K562 (cell line): ENCODE measurements around the gene FGFR1OP2. TPM values are rescaled to one million over a fixed set of nuclear protein-coding genes. Genes with fewer than 3 reads are reported as not detected.
A peak's percentile ranks its signal among the peaks of the same experiment; 100 is the strongest.

Experiments
- ATAC-seq: fragments of 200-7000 bp; cut with Tn5 transposase; 3 replicates; pipeline ENCODE4 v1.9.1; 2020; ENCODE audit warnings: moderate library complexity
- BruUV-seq: library from RNA; stranded (reverse); fragments of 400-500 nt; replicated peaks from 2 replicates; lab custom pipeline; 2021; lab: Mats Ljungman, UMichigan
- CTCF ChIA-PET: fragments of 300-600 bp; formaldehyde crosslinking; extraction: SDS; loops from one replicate; lab custom pipeline; 2021; ENCODE audit warnings: low intra/inter-chr PET ratio; lab: Yijun Ruan, JAX
- POLR2A ChIA-PET: fragments of 300-600, 350-650 bp; sonication (Branson Sonifier 250); formaldehyde crosslinking; extraction: SDS; loops from one replicate; lab custom pipeline; 2021; ENCODE audit warnings: antibody characterized with exemption, inconsistent platforms; lab: Yijun Ruan, JAX
- DNase-seq, 4 experiments: peaks; one replicate each; pipeline versions ENCODE4 v3.0.0 to v3.0.0-alpha.2; 2011 to 2018; ENCODE audit warnings: low spot score in 3 of 4, mixed read lengths in 3 of 4; ENCODE audit errors: extremely low read depth in 1 of 4
- FAIRE-seq: peaks from 2 replicates; lab custom pipeline; 2011; peaks lifted over from hg19 to GRCh38; lab: Jason Lieb, UNC
- H2AFZ ChIP-seq: 2 replicates; pipeline ENCODE4 v1.6.0; 2011; ENCODE audit warnings: low read depth, low read length, control low read depth, inconsistent platforms
- H3K27ac ChIP-seq: fragments of 200-600 bp; 3 replicates; pipeline ENCODE4 v1.8.0; 2011; ENCODE audit warnings: low read depth, mild to moderate bottlenecking, control low read depth, inconsistent platforms, low read length, moderate library complexity, mixed read lengths; ENCODE audit errors: extremely low read depth
- H3K27me3 ChIP-seq, 2 experiments: fragments of 300-600 bp in 1 of 2; 2 replicates in 1 of 2; 3 replicates in 1 of 2; pipeline versions ENCODE4 v1.6.0 to v1.8.0; 2011; ENCODE audit warnings: inconsistent platforms in 2 of 2, low read length in 2 of 2, mild to moderate bottlenecking in 1 of 2, mixed read lengths in 1 of 2, moderate library complexity in 1 of 2; ENCODE audit not compliant: control insufficient read depth in 2 of 2, insufficient read depth in 2 of 2
- H3K36me3 ChIP-seq: fragments of 300-600 bp; 3 replicates; pipeline ENCODE4 v1.8.0; 2011; ENCODE audit warnings: mild to moderate bottlenecking, low read length, inconsistent platforms; ENCODE audit not compliant: control insufficient read depth, insufficient read depth
- H3K4me1 ChIP-seq, 2 experiments: fragments of 200-600 bp in 1 of 2; replicated peaks in 1 of 2; 2 replicates in 1 of 2; 3 replicates in 1 of 2; pipeline versions ENCODE4 v1.5.1 to v1.8.0; 2011; ENCODE audit warnings: inconsistent platforms in 2 of 2, low read length in 2 of 2, mild to moderate bottlenecking in 1 of 2, mixed read lengths in 1 of 2, moderate library complexity in 1 of 2; ENCODE audit not compliant: control insufficient read depth in 2 of 2, insufficient read depth in 2 of 2
- H3K4me2 ChIP-seq: 2 replicates; pipeline ENCODE4 v1.6.1; 2011; ENCODE audit warnings: low read length, control low read depth, inconsistent platforms, mixed read lengths; ENCODE audit not compliant: insufficient read depth
- H3K4me3 ChIP-seq: fragments of 200-600 bp; sonication (generic), shearing (Covaris generic); 2 replicates; pipeline ENCODE4 v1.5.1; 2016; ENCODE audit warnings: control low read depth, inconsistent platforms
- H3K79me2 ChIP-seq: fragments of 200-600 bp; 3 replicates; pipeline ENCODE4 v1.8.0; 2011; ENCODE audit warnings: low read length, inconsistent platforms; ENCODE audit not compliant: control insufficient read depth, insufficient read depth
- H3K9ac ChIP-seq, 2 experiments: 2 replicates each; pipeline versions ENCODE4 v1.6.0 to v1.6.1; 2011; ENCODE audit warnings: low read depth in 2 of 2, low read length in 2 of 2, control low read depth in 1 of 2, inconsistent platforms in 1 of 2, mild to moderate bottlenecking in 1 of 2, mixed read lengths in 1 of 2; ENCODE audit not compliant: insufficient read depth in 1 of 2
- H3K9me1 ChIP-seq: one replicate; pipeline ENCODE4 v1.6.0; 2011; ENCODE audit warnings: inconsistent platforms, mild to moderate bottlenecking, low read length, moderate library complexity; ENCODE audit not compliant: control insufficient read depth, insufficient read depth
- H3K9me3 ChIP-seq: replicated peaks from 2 replicates; pipeline ENCODE4 v1.5.1; 2011; ENCODE audit warnings: low read depth, low read length, inconsistent platforms; ENCODE audit not compliant: control insufficient read depth, insufficient read depth
- H4K20me1 ChIP-seq: replicated peaks from 2 replicates; pipeline ENCODE4 v1.6.1; 2011; ENCODE audit warnings: low read length, inconsistent platforms, mixed read lengths; ENCODE audit not compliant: control insufficient read depth, insufficient read depth
- ARID3B ChIP-seq: fragments of 250-450 bp; sonication (Bioruptor Pico); IDR thresholded peaks from 2 replicates; pipeline ENCODE4 v1.4.0; 2020; ENCODE audit warnings: borderline replicate concordance
- CREB3L1 ChIP-seq: fragments of 450-650 bp; IDR thresholded peaks from 2 replicates; pipeline ENCODE4 v1.6.1; 2014; ENCODE audit warnings: low read depth, mild to moderate bottlenecking, moderate library complexity, borderline replicate concordance
- E2F3 ChIP-seq: fragments of 250-450 bp; sonication (Bioruptor Pico); IDR thresholded peaks from 2 replicates; pipeline ENCODE4 v1.4.0; 2020; ENCODE audit warnings: mild to moderate bottlenecking
- ETV1 ChIP-seq: fragments of 450-650 bp; conservative IDR thresholded peaks from 2 replicates; pipeline ENCODE4 v1.6.1; 2016; ENCODE audit warnings: missing genetic modification characterization, control low read depth, low read depth, missing compliant biosample characterization
- FOS ChIP-seq: IDR thresholded peaks from 3 replicates; pipeline ENCODE4 v1.6.1; 2011; ENCODE audit not compliant: insufficient read length; ENCODE audit errors: extremely low read depth
- FOXA3 ChIP-seq, 2 experiments: fragments of 450-650 bp in 1 of 2; sonication (generic) in 1 of 2; formaldehyde crosslinking; IDR thresholded peaks in 1 of 2; conservative IDR thresholded peaks in 1 of 2; 2 replicates each; pipeline versions ENCODE4 v1.4.0 to v1.8.0; 2020 to 2022; ENCODE audit warnings: mild to moderate bottlenecking in 2 of 2, missing genetic modification reagents in 1 of 2
- HBP1 ChIP-seq: fragments of 450-650 bp; formaldehyde crosslinking; IDR thresholded peaks from 2 replicates; pipeline ENCODE4 v1.4.0; 2022; ENCODE audit warnings: missing genetic modification characterization
- HIVEP1 ChIP-seq: fragments of 250-450 bp; sonication (Bioruptor Pico); IDR thresholded peaks from 2 replicates; pipeline ENCODE4 v1.4.0; 2020; ENCODE audit warnings: mild to moderate bottlenecking
- MTA1 ChIP-seq: fragments of 450-650 bp; IDR thresholded peaks from 2 replicates; pipeline ENCODE4 v1.6.1; 2017; ENCODE audit warnings: borderline replicate concordance
- NFYB ChIP-seq: IDR thresholded peaks from 2 replicates; pipeline ENCODE4 v1.6.1; 2011; ENCODE audit warnings: mild to moderate bottlenecking, moderate library complexity; ENCODE audit not compliant: insufficient read length; ENCODE audit errors: extremely low read depth
- SMAD1 ChIP-seq: fragments of 150-350 bp; IDR thresholded peaks from 2 replicates; pipeline ENCODE4 v1.6.1; 2014; ENCODE audit warnings: low read length, low read depth; ENCODE audit not compliant: partially characterized antibody
- SRSF1 ChIP-seq: fragments of 200-400 bp; formaldehyde crosslinking; IDR thresholded peaks from 2 replicates; pipeline ENCODE4 v1.6.1; 2017; ENCODE audit warnings: mild to moderate bottlenecking, low read depth, low read length, moderate library complexity
- ZC3H8 ChIP-seq: fragments of 450-650 bp; IDR thresholded peaks from 2 replicates; pipeline ENCODE4 v1.6.1; 2017
- ZSCAN32 ChIP-seq: fragments of 450-650 bp; formaldehyde crosslinking; IDR thresholded peaks from 2 replicates; pipeline ENCODE4 v1.4.0; 2020; ENCODE audit warnings: mild to moderate bottlenecking, moderate library complexity
- WGBS: fragments of 100-300 bp; shearing (Covaris generic); methylation state at CpG from one replicate; pipeline ENCODE4 v1.1.6; 2016; ENCODE audit warnings: low coverage, mixed read lengths; ENCODE audit not compliant: insufficient coverage; ENCODE audit errors: missing lambda C conversion rate; 5-methylcytosine and 5-hydroxymethylcytosine counted together
- in situ Hi-C: fragments of 300-500 bp; cut with MboI; formaldehyde crosslinking; loops from 4 replicates; pipeline ENCODE4 v1.15.0; 2018; ENCODE audit warnings: inconsistent platforms, mixed read lengths
- intact Hi-C: fragments of 100-400 bp; cut with micrococcal nuclease; formaldehyde crosslinking; loops from 2 replicates; pipeline ENCODE4 v1.14.2; 2022
- polyA plus RNA-seq, 8 experiments: library from polyadenylated mRNA; depleted of rRNA in 4 of 8; stranded (reverse) in 5 of 8; unstranded in 3 of 8; fragments of >200 nt; fragmentation: Nextera tagmentation in 2 of 8; fragmentation: Illumina TruSeq in 1 of 8; extraction: Ambion mirVana in 2 of 8; extraction: Trizol in 1 of 8; gene quantifications; 2 replicates each; pipeline versions ENCODE4 v1.2.1 to v1.2.3, GENCODE V29; 2011 to 2014; ENCODE audit warnings: inconsistent platforms in 1 of 8, missing spikeins in 1 of 8
- total RNA-seq, 7 experiments: library from RNA; depleted of rRNA in 6 of 7; stranded (reverse); fragments of >200 nt in 6 of 7; fragmentation: Illumina TruSeq in 2 of 7; extraction: Trizol in 2 of 7; gene quantifications; 2 replicates each; pipeline versions ENCODE4 v1.2.1 to v1.2.3, GENCODE V29; 2011 to 2021; ENCODE audit warnings: low replicate concordance in 1 of 7

The FGFR1OP2 gene
- total and polyA plus RNA-seq, 9 of the 15 experiments (the other 6 are each of a cell fraction or from before 2014, with no cell fraction given): 31.6 to 49.0 (median 37.1) TPM

- TF ChIP-seq SMAD1: peak; percentile 56
- TF ChIP-seq ETV1: peak; percentile 77
- TF ChIP-seq ZC3H8: no peak
- TF ChIP-seq HIVEP1 (CRISPR knock-in tag): no peak
- TF ChIP-seq HBP1 (CRISPR knock-in tag): no peak
Measured at GRCh38 chr12:26937863-26938700, at the start of gene FGFR1OP2, which contains the start of gene INTS13 (continued).

- no peak overlapping the region for H3K9ac ChIP-seq
- FAIRE-seq: no peak
Measured at GRCh38 chr12:26890784-26891183, 47.5 kb upstream of the FGFR1OP2 start.

More at GRCh38 chr12:26890784-26891183, 47.5 kb upstream of the FGFR1OP2 start:
- H3K79me2 ChIP-seq: no peaks in the 10 kb centered on the region
- ATAC-seq: no peak
- H3K27ac ChIP-seq: no peak overlapping the region
- no peak for TF ChIP-seq FOS
- TF ChIP-seq HBP1 (CRISPR knock-in tag): no peak
- no peak for TF ChIP-seq NFYB
- no peak for TF ChIP-seq ZSCAN32
- TF ChIP-seq ARID3B (CRISPR knock-in tag): no peak
- no peak for TF ChIP-seq FOXA3 (CRISPR knock-in tag; conservative IDR thresholded peaks at IDR 0.05 in 1 of 2, IDR thresholded peaks at IDR 0.05 in 1 of 2)
- no peak for TF ChIP-seq SRSF1
- no peak for TF ChIP-seq E2F3 (CRISPR knock-in tag)
- TF ChIP-seq CREB3L1: no peak
- TF ChIP-seq MTA1: no peak
- TF ChIP-seq, all 486 proteins: peak for 0
- Histone ChIP-seq H3K9me1 (peaks cover 6% of the 10 kb centered on the region), H3K27me3 (no peaks in the 10 kb centered on the region), H3K4me2 (no peak overlapping the region), H3K4me3 (no peak overlapping the region), H3K9me3 (no peaks in the 10 kb centered on the region), H3K4me1 (no peaks in the 10 kb centered on the region; a peak in 1 of 5 replicates), H2AFZ (no peak overlapping the region), H3K36me3 (no peaks in the 10 kb centered on the region), H4K20me1 (no peaks in the 10 kb centered on the region; the same call in 1 of the 2 replicates)
- BruUV-seq: no TSS peak
- WGBS: 82% methylated on average over 5 of the region's 5 CpGs
- in situ Hi-C loops (no loop called here), intact Hi-C loops (no loop called here)
- ChIA-PET POLR2A (interaction anchor here (1.0 to 1.4 kb wide), 2 partner anchors 12 to 78 kb away, joined by 3 to 4 read pairs; no protein-coding TSS in a partner anchor), CTCF (no interaction called here)
- DNase-seq: no peak
